AG04450 (cell line): ENCODE results near the gene PRR14. TPM values are rescaled to one million over a fixed set of nuclear protein-coding genes. Genes with fewer than 3 reads are reported as not detected.

Experiments
- CTCF ChIA-PET: fragments of 300-600, 350-600 bp; formaldehyde crosslinking; extraction: SDS; loops from one replicate; lab custom pipeline; 2022; ENCODE audit warnings: antibody characterized with exemption, inconsistent platforms; lab: Charles Lee
- POLR2A ChIA-PET: fragments of 350-600 bp; formaldehyde crosslinking; extraction: SDS; loops from one replicate; lab custom pipeline; 2021; ENCODE audit warnings: antibody characterized with exemption, inconsistent platforms; lab: Yijun Ruan, JAX
- DNase-seq: peaks from one replicate; pipeline ENCODE4 v3.0.0-alpha.2; 2011; ENCODE audit warnings: low read depth, low spot score
- H3K27ac ChIP-seq: one replicate; pipeline ENCODE4 v1.5.1; 2012; ENCODE audit warnings: low read depth, low read length, control low read depth
- H3K27me3 ChIP-seq: one replicate; pipeline ENCODE4 v1.6.0; 2012; ENCODE audit warnings: low read length; ENCODE audit not compliant: control insufficient read depth, insufficient read depth
- H3K4me3 ChIP-seq: 2 replicates; pipeline ENCODE4 v1.5.1; 2011; ENCODE audit warnings: mild to moderate bottlenecking, low read depth, low read length, control low read depth
- H3K9me3 ChIP-seq: 2 replicates; pipeline ENCODE4 v1.5.1; 2012; ENCODE audit warnings: low read length; ENCODE audit not compliant: control insufficient read depth, insufficient read depth
- CTCF ChIP-seq: IDR thresholded peaks from 2 replicates; pipeline ENCODE4 v1.5.1; 2011; ENCODE audit warnings: low read depth, low read length, control low read depth, inconsistent platforms
- polyA plus RNA-seq: library from polyadenylated mRNA; depleted of rRNA; stranded (reverse); fragments of >200 nt; gene quantifications from 2 replicates; pipeline ENCODE4 v1.2.3, GENCODE V29; 2011

Gene PRR14
- polyA plus RNA-seq, 1 experiment, result 4.9 TPM

DNA sequence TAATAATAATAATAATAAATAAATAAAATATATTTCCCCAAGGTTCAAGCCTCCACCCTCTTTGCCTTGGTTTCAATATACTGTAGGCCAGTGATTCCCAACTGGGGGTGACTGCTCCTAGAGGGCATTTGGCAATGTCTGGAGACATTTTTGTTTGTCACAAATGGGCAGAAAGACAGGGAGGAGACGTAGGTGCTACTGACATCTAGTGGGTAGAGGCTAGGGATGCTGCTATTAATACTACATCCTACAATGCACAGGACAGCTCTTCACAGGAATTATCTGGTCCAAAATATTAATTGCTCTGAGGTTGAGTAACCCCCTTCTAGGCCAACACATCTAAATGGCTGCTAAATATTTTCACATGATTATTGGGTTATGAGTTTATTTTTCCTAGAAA is 12.8 kb upstream of the PRR14 start:
- POLR2A ChIA-PET, result no interaction called here
- Histone ChIP-seq H3K27me3 (no peaks in the 10 kb centered on the region), H3K27ac (no peak overlapping the region), H3K4me3 (no peak overlapping the region), H3K9me3 (no peaks in the 10 kb centered on the region)
- no peak for DNase-seq
- CTCF ChIA-PET, result interaction anchor here (1.5 kb wide), 1 partner anchor 228 kb away, joined by 3 read pairs; no protein-coding TSS in a partner anchor
- peak; percentile 70 for TF ChIP-seq CTCF

DNA sequence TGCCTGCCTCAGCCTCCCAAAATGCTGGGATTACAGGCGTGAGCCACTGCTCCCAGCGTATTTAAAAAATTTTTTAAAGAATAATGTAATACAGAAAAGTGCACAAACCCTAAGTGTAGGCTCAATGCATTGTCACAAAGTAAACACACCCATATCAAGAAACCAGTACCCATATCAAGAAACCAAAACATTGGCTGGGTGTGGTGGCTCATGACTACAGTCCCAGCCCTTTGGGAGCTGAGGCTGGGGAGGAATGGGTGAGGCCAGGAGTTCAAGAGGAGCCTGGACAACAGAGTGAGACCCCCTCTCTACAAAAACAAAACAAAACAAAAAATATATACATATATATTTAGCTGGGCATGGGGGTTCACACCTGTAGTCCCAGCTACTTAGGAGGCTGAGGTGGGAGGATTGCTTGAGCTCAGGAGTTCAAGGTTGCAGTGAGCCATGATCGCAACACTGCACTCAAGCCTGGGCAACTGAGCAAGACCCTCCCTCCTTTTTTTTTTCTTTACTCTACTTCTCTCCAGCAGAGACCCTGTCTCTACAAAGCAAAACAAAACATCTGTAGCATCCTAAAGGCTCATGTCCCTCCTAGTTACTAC is 9.3 kb upstream of the PRR14 start:
- Histone ChIP-seq H3K27ac (no peak overlapping the region), H3K4me3 (no peak overlapping the region), H3K27me3 (no peaks in the 10 kb centered on the region), H3K9me3 (no peaks in the 10 kb centered on the region)
- no peak for DNase-seq
- no peak for TF ChIP-seq CTCF
- POLR2A ChIA-PET, result no interaction called here
- CTCF ChIA-PET, result no interaction called here

- Histone ChIP-seq H3K27ac (no peak overlapping the region), H3K9me3 (no peaks in the 10 kb centered on the region), H3K27me3 (no peaks in the 10 kb centered on the region), H3K4me3 (no peak overlapping the region)
- POLR2A ChIA-PET, result no interaction called here
- no peak for TF ChIP-seq CTCF
- DNase-seq, result no peak
- CTCF ChIA-PET, result interaction anchor here (0.6 kb wide), 1 partner anchor 33 kb away, joined by 3 read pairs; no protein-coding TSS in a partner anchor
Measured at GRCh38 chr16:30644334-30644830, 6.4 kb upstream of the PRR14 start.

- H3K27me3 ChIP-seq, result no peaks in the 10 kb centered on the region
- no peak for TF ChIP-seq CTCF
- ChIA-PET POLR2A (interaction anchor here (0.6 kb wide), 1 partner anchor 82 kb away, joined by 3 read pairs; no protein-coding TSS in a partner anchor), CTCF (interaction anchor here (1.2 kb wide), 1 partner anchor 237 kb away, joined by 3 read pairs; no protein-coding TSS in a partner anchor)
- H3K9me3 ChIP-seq, result no peaks in the 10 kb centered on the region
- no peak overlapping the region for H3K27ac ChIP-seq
- no peak overlapping the region for H3K4me3 ChIP-seq
- DNase-seq, result no peak
Measured at GRCh38 chr16:30645727-30646126, 5.0 kb upstream of the PRR14 start.

GRCh38 chr16:30647274-30647571 is 3.5 kb upstream of the PRR14 start:
- no peaks in the 10 kb centered on the region for H3K27me3 ChIP-seq
- no peak overlapping the region for H3K4me3 ChIP-seq
- H3K27ac ChIP-seq, result no peak overlapping the region
- H3K9me3 ChIP-seq, result no peaks in the 10 kb centered on the region; the same call in 1 of the 2 replicates
- CTCF ChIA-PET, result no interaction called here
- TF ChIP-seq CTCF, result no peak
- POLR2A ChIA-PET, result no interaction called here
- DNase-seq, result no peak
